ENCODE measurements around the gene SLIT3. TPM values are rescaled to one million over a fixed set of nuclear protein-coding genes. Genes with fewer than 3 reads are reported as not detected.

SLIT3 gene
- total RNA-seq, 4 donors from 2014 or later: 6.8 to 23.1 (median 13.3) TPM

GRCh38 chr5:168889039-168889438 is 411.9 kb downstream of the SLIT3 start:
- no peaks in the 10 kb centered on the region for H3K27me3 ChIP-seq
- no peak for DNase-seq
- H3K4me1 ChIP-seq: no peaks in the 10 kb centered on the region
- no peak overlapping the region for H3K4me3 ChIP-seq
- no peak overlapping the region for H3K27ac ChIP-seq
- no peaks in the 10 kb centered on the region for H3K9me3 ChIP-seq
- no peaks in the 10 kb centered on the region for H3K36me3 ChIP-seq
- TF ChIP-seq CTCF (IDR thresholded peaks at IDR 0.05) (no peak), POLR2A (IDR thresholded peaks at IDR 0.05) (no peak)

- TF ChIP-seq POLR2A (IDR thresholded peaks at IDR 0.05) (no peak), CTCF (IDR thresholded peaks at IDR 0.05) (no peak)
- Histone ChIP-seq H3K9me3 (no peaks in the 10 kb centered on the region), H3K27ac (no peak overlapping the region), H3K4me3 (no peak overlapping the region), H3K4me1 (no peaks in the 10 kb centered on the region), H3K36me3 (no peaks in the 10 kb centered on the region), H3K27me3 (no peaks in the 10 kb centered on the region)
- no peak for DNase-seq
Observed at GRCh38 chr5:168887931-168888330, 413.0 kb downstream of the SLIT3 start.

GRCh38 chr5:168886157-168886556 is 414.8 kb downstream of the SLIT3 start:
- H3K27ac ChIP-seq: no peak overlapping the region
- H3K36me3 ChIP-seq: no peaks in the 10 kb centered on the region
- TF ChIP-seq CTCF (IDR thresholded peaks at IDR 0.05) (no peak), POLR2A (IDR thresholded peaks at IDR 0.05) (no peak)
- H3K4me1 ChIP-seq: no peaks in the 10 kb centered on the region
- no peak overlapping the region for H3K4me3 ChIP-seq
- H3K27me3 ChIP-seq: no peaks in the 10 kb centered on the region
- no peaks in the 10 kb centered on the region for H3K9me3 ChIP-seq
- no peak for DNase-seq

GRCh38 chr5:168885324-168886120 is 415.4 kb downstream of the SLIT3 start:
- TF ChIP-seq POLR2A (IDR thresholded peaks at IDR 0.05) (no peak), CTCF (IDR thresholded peaks at IDR 0.05) (no peak)
- no peaks in the 10 kb centered on the region for H3K4me1 ChIP-seq
- no peaks in the 10 kb centered on the region for H3K27me3 ChIP-seq
- no peaks in the 10 kb centered on the region for H3K36me3 ChIP-seq
- no peak overlapping the region for H3K4me3 ChIP-seq
- no peaks in the 10 kb centered on the region for H3K9me3 ChIP-seq
- no peak for DNase-seq
- H3K27ac ChIP-seq: no peak overlapping the region

GRCh38 chr5:168883991-168884390 is 416.9 kb downstream of the SLIT3 start:
- no peaks in the 10 kb centered on the region for H3K27me3 ChIP-seq
- H3K9me3 ChIP-seq: no peaks in the 10 kb centered on the region
- no peak overlapping the region for H3K4me3 ChIP-seq
- no peak overlapping the region for H3K27ac ChIP-seq
- TF ChIP-seq POLR2A (IDR thresholded peaks at IDR 0.05) (no peak), CTCF (IDR thresholded peaks at IDR 0.05) (no peak)
- H3K4me1 ChIP-seq: no peaks in the 10 kb centered on the region
- H3K36me3 ChIP-seq: no peaks in the 10 kb centered on the region
- DNase-seq: no peak

Data from Peyer's patch (tissue), 4 donors.